MM.1S (cell line): ENCODE data around the gene SEMA3G.

ENCODE experiments used
- DNase-seq: peaks from one replicate; pipeline ENCODE4 v3.0.0-alpha.2; 2015
- H2AFZ ChIP-seq: fragments of 300-600 bp; sonication (generic); 2 replicates; pipeline ENCODE4 v1.6.0; 2016; ENCODE audit warnings: antibody characterized with exemption, low read length
- H3F3A ChIP-seq: fragments of 300-600 bp; sonication (generic); 2 replicates; pipeline ENCODE4 v1.6.1; 2016; ENCODE audit warnings: mild to moderate bottlenecking, antibody characterized with exemption, low read length, moderate library complexity, mixed read lengths; ENCODE audit not compliant: insufficient read depth
- H3K27ac ChIP-seq: fragments of 300-600 bp; sonication (generic); 2 replicates; pipeline ENCODE4 v1.5.1; 2016; ENCODE audit warnings: mild to moderate bottlenecking, low read length
- H3K27me3 ChIP-seq: fragments of 300-600 bp; sonication (generic); replicated peaks from 2 replicates; pipeline ENCODE4 v1.6.0; 2016; ENCODE audit warnings: low read length; ENCODE audit not compliant: insufficient read depth
- H3K36me3 ChIP-seq: fragments of 300-600 bp; sonication (generic); replicated peaks from 2 replicates; pipeline ENCODE4 v1.6.1; 2016; ENCODE audit warnings: mild to moderate bottlenecking, low read length, mixed read lengths; ENCODE audit not compliant: insufficient read depth
- H3K4me1 ChIP-seq: fragments of 300-600 bp; sonication (generic); 2 replicates; pipeline ENCODE4 v1.6.1; 2016; ENCODE audit warnings: low read length, mixed read lengths
- H3K4me2 ChIP-seq: fragments of 300-600 bp; sonication (generic); 2 replicates; pipeline ENCODE4 v1.6.0; 2016; ENCODE audit warnings: low read depth, low read length
- H3K4me3 ChIP-seq: fragments of 300-600 bp; sonication (generic); 2 replicates; pipeline ENCODE4 v1.5.1; 2016; ENCODE audit warnings: low read length, mixed read lengths
- H3K79me2 ChIP-seq: fragments of 300-600 bp; sonication (generic); 2 replicates; pipeline ENCODE4 v1.6.1; 2016; ENCODE audit warnings: mixed run types, low read length, mixed read lengths
- H3K9ac ChIP-seq: fragments of 300-600 bp; sonication (generic); 2 replicates; pipeline ENCODE4 v1.6.1; 2016; ENCODE audit warnings: low read length, mixed read lengths
- H3K9me2 ChIP-seq: fragments of 300-600 bp; sonication (generic); replicated peaks from 2 replicates; pipeline ENCODE4 v1.6.1; 2016; ENCODE audit warnings: mild to moderate bottlenecking, low read length, mixed read lengths; ENCODE audit not compliant: insufficient read depth
- H3K9me3 ChIP-seq: fragments of 300-600 bp; sonication (generic); replicated peaks from 2 replicates; pipeline ENCODE4 v1.6.1; 2016; ENCODE audit warnings: mild to moderate bottlenecking, low read length, mixed read lengths; ENCODE audit not compliant: insufficient read depth
- H4K20me1 ChIP-seq: fragments of 300-600 bp; sonication (generic); 2 replicates; pipeline ENCODE4 v1.6.1; 2016; ENCODE audit warnings: mild to moderate bottlenecking, low read length, moderate library complexity, mixed read lengths; ENCODE audit not compliant: insufficient read depth
- CTCF ChIP-seq: fragments of 300-600 bp; sonication (generic); IDR thresholded peaks from 2 replicates; pipeline ENCODE4 v1.5.1; 2016; ENCODE audit warnings: antibody characterized with exemption, low read length, mixed read lengths
- EZH2 ChIP-seq: fragments of 300-600 bp; sonication (generic); optimal IDR thresholded peaks from 2 replicates; pipeline ENCODE3; 2017; ENCODE audit warnings: low read depth, mild to moderate bottlenecking, antibody characterized with exemption, low read length, mixed read lengths
- EZH2phosphoT487 ChIP-seq: fragments of 300-600 bp; sonication (generic); IDR thresholded peaks from 2 replicates; pipeline ENCODE4 v1.6.1; 2018; ENCODE audit warnings: antibody characterized with exemption, low read length

SEMA3G gene

GRCh38 chr3:52384019-52384761 is 60.7 kb downstream of the SEMA3G start:
- H3K27ac ChIP-seq: no peak overlapping the region
- H3K27me3 ChIP-seq: no peaks in the 10 kb centered on the region
- H3K9me3 ChIP-seq: no peaks in the 10 kb centered on the region
- TF ChIP-seq CTCF (no peak), EZH2phosphoT487 (no peak), EZH2 (no peak)
- no peak overlapping the region for H3K9ac ChIP-seq
- no peak overlapping the region for H3K4me3 ChIP-seq
- H3K9me2 ChIP-seq: no peaks in the 10 kb centered on the region
- DNase-seq: no peak
- no peaks in the 10 kb centered on the region for H3K79me2 ChIP-seq
- no peaks in the 10 kb centered on the region for H3K4me1 ChIP-seq
- H4K20me1 ChIP-seq: no peaks in the 10 kb centered on the region
- H3F3A ChIP-seq: no peaks in the 10 kb centered on the region
- no peaks in the 10 kb centered on the region for H3K36me3 ChIP-seq
- H2AFZ ChIP-seq: no peak overlapping the region
- no peak overlapping the region for H3K4me2 ChIP-seq

GRCh38 chr3:52383446-52383845 is 61.5 kb downstream of the SEMA3G start:
- Histone ChIP-seq H3K27ac (no peak overlapping the region), H3F3A (no peaks in the 10 kb centered on the region), H3K9ac (no peak overlapping the region), H3K27me3 (no peaks in the 10 kb centered on the region), H2AFZ (no peak overlapping the region), H3K4me1 (no peaks in the 10 kb centered on the region), H3K4me2 (no peak overlapping the region), H3K9me2 (no peaks in the 10 kb centered on the region), H3K4me3 (no peak overlapping the region), H3K36me3 (no peaks in the 10 kb centered on the region), H3K79me2 (no peaks in the 10 kb centered on the region), H4K20me1 (no peaks in the 10 kb centered on the region), H3K9me3 (no peaks in the 10 kb centered on the region)
- no peak for DNase-seq
- TF ChIP-seq EZH2: no peak
- TF ChIP-seq CTCF: no peak
- TF ChIP-seq EZH2phosphoT487: no peak
